GM19240 (cell line): ENCODE measurements around the gene PXK.
"Not testable (repeated sequence)": the region's sequence is repeated elsewhere in the genome, so short reads cannot be mapped to it uniquely, and the experiment has no call there.

Experiments
- DNase-seq: peaks from one replicate; pipeline ENCODE4 v3.0.0; 2011; ENCODE audit warnings: low spot score; ENCODE audit not compliant: insufficient read length

PXK gene

DNA sequence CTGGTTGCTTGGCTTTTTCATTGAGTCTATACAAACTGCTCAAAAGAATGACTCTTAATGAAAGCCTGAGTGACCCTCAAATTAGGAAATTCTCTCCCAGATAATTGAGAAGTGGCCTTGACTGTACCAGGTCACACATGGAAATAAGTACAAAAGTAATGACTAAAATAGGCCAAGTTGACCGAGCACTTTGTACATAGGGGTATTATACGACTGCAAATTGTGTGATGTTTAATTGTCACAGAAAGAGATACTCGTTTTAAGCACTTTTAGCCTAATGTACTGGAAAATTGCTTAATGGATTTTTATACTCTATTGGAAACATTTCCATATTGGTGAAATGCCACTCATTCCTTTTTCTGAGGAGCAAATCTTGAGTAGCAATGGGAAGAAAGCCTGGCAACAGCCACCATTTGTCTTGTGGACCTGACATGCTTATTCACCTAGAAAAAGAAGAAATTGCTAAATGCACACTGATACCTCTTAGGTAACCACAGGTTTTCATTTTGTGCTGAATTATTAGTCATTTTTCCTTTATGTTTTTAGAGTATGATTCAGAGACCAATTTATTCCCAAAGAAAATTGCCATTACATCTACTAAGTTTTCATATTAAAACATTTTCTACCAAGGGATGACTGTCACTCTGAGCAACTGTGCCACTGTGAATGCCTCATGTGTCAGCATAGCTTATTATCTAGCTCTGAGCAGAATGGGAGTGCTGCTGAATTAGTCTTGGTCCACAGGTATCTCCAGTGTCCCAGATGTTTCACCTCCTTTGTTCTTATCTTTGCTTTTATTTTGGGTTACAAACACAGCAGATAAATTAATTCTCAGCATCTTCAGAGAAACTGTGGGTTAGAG, 8.9 kb upstream of the PXK start:
- no peak for DNase-seq

- DNase-seq: no peak
Observed at GRCh38 chr3:58324391-58325390, 8.0 kb upstream of the PXK start.

- no peak for DNase-seq
Observed at GRCh38 chr3:58325525-58325992, 7.1 kb upstream of the PXK start.

DNA sequence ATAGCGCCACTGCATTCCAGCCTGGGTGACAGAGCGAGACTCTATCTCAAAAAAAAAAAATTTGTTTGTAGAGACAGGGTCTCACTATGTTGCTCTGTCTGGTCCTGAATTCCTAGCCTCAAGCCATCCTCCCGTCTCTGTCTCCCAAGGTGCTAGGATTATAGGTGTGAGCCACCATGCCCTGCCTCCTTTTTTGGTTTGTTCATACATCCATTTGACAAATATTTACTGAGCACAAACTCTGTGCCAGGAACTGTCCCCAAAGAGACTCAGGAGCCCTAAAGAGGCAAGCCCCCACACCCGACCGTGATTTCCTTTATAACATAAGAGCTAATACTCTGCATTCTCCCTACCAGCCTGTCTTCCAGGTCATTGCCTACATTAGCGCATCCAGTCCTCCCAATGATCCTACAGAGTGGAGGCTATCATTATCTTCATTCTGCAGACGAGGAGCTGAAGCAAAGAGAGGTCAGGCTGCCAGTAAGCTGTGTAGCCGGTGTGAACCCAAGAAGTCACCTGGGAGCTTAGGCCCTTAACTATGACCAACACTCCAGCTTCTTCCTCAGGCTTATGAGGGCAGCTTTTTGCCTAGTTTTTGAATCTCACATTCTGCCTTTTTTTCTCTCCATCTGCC, 6.3 kb upstream of the PXK start:
- no peak for DNase-seq

GRCh38 chr3:58329150-58329921, 3.4 kb upstream of the PXK start:
- DNase-seq: no peak

- no peak for DNase-seq
Observed at GRCh38 chr3:58329922-58330413, 2.7 kb upstream of the PXK start.

GRCh38 chr3:58331593-58332152, 1.0 kb upstream of the PXK start:
- DNase-seq: no peak

GRCh38 chr3:58333206-58334012, 717 bp downstream of the PXK start:
- DNase-seq: peak; percentile 36

DNA sequence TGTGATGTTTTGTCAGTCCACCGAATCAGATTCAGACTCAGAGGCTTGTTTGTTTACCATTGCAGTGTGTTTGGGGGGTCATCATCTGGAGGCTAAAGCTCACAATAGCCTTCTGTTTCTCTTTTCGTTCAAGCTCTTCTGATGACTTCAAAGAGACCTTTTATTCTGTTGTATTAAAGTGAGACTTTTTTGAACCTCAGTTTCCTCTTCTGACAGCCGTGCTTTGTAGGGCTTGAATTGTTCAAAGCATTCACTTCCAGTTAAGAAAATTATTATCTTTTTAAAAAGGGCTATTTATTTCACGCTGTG, 1.3 kb downstream of the PXK start:
- no peak for DNase-seq

- no peak for DNase-seq
Observed at GRCh38 chr3:58334506-58334884, 1.8 kb downstream of the PXK start.

- no peak for DNase-seq
Observed at GRCh38 chr3:58335652-58335947, 2.9 kb downstream of the PXK start.

DNA sequence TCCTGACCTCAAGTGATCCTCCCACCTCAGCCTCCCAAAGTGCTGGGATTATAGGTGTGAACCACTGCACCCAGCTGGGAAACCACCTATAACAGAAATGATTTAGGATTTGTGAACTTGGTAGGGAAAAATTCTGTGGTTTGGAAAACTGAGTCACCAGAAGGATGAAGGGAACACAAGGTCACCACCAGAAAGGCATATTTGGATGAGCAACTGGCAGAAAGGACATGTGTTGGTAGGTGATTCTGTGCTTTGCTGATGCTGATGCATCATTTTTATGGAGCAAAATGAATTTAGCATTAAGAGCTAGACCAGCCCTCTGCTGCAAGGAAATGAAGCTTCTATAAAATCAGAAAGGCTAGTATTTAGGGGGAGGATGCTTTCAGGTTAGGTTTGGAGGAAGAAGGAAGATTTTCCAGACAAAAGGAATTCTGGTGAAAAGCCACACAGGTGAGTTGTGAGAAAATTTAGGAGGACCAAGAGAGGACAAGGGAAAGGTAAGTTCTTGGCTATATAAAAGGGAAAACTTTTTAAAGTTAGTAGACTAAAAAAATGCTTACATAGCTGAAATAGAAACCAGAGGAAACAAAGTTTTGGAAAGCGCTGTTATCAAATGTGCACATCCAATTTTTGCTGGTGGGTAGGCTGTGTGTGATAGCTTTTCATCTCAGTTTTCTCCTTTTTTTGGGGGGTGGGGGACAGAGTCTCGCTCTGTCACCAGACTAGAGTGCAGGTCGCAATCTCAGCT, 3.6 kb downstream of the PXK start:
- no peak for DNase-seq

DNA sequence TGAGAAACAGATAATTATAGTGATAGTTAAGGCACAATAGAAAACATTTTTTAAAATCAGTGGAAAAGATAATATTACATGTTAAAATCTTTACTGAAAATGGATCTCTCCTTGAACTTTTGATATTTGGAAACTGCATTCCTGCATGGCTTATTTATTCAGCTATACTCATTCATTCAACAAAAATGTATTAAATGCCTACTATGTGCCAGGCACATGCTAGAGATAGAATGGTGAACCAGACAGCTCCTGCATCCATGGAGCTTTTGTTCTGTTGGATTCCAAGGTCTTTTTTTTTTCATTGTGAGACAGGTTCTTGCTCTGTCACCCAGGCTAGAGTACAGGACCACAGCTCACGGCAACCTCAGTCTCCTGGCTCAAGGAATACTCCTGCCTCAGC, 4.5 kb downstream of the PXK start:
- DNase-seq: no peak

GRCh38 chr3:58339146-58339545, 6.5 kb downstream of the PXK start:
- DNase-seq: not testable (repeated sequence)

DNA sequence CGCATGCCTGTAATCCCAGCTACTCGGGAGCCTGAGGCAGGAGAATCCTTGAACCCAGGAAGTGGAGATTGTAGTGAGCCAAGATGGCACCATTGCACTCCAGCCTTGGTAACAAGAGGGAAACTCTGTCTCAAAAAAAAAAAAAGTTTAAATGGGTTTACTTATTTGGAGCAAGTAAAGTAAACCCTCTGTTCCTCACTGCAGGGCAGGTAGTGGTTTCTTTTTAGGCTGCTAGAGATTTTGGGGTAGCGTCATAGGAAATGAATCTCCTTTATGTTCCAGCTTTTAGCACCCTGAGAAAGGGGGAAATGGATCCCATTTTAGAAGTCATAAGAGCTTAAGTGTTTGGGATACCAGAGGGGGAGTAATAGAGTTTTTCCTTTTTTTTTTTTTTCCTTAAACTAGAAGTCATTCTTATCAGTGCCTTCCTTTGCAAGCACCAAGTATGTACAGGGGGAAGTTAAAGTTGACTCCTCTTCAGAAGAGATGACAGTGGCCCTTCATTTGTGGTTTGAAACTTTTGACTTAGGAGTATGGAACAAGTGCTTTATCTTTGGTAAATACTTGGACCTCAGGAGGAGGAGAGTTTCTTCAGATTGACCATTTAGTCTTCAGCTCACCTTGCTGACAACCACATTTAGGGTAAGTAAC, 8.0 kb downstream of the PXK start:
- no peak for DNase-seq

DNA sequence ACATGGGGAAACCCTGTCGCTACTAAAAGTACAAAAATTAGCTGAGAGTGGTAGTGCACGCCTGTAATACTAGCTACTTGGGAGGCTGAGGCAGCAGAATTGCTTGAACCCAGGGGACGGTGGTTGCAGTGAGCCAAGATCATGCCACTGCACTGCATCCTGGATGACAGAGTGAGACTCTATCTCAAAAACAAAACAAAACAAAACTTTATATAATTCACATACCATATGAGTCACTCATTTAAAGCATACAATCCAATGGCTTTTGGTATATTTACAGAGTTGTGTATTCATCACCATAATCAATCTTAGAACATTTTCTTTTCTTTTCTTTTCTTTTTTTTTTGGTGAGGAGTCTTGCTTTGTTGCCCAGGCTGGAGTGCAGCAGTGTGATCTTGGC, 8.7 kb downstream of the PXK start:
- DNase-seq: no peak

DNA sequence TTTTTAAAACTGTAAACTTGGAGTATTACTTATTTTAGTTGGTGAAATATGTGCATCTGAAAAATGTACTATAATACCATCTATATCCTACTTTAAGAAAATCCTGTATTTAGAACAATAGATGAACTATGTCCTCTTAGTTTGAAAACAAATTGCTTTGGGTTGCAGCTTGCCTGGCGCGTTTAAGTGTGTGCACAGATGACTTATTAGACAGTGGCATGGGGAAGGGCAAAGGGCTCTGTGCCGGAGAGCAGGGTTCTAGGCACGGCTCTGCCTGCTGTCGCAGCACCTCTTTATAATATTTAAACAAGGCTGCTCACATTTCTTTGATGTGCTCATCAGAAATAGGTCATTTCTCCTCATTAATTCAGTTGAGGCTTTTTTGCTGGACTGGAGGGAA, 10.0 kb downstream of the PXK start:
- no peak for DNase-seq

GRCh38 chr3:58345457-58345856, 12.8 kb downstream of the PXK start:
- no peak for DNase-seq

DNA sequence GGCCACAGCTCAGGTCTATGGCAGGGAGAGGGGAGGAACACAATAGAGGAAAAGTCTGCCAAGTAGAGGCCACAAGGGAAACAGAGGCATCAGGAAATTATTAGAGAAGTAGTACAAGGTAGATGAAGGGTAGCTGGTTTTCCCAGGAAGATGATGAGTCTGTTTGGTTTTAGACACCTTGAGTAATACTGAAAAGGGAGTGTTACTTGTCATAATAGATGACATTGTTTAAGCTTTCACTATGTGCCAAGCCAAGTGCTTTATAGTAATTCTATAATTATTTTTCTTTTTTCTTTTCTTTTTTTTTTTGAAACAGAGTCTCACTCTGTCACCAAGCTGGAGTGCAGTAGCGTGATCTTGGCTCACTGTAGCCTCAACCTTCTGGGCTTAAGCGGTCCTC, 13.7 kb downstream of the PXK start:
- no peak for DNase-seq
